ENCODE measurements around the gene DNAJC18.

Gene DNAJC18

GRCh38 chr5:139431706-139432105 lies 7.6 kb downstream of the DNAJC18 start:
- no peak overlapping the region for H3K27ac ChIP-seq
- TF ChIP-seq CTCF (conservative IDR thresholded peaks at IDR 0.05): no peak

- TF ChIP-seq CTCF (conservative IDR thresholded peaks at IDR 0.05): no peak
- H3K27ac ChIP-seq: no peak overlapping the region
These were observed 9.3 kb downstream of the DNAJC18 start for GRCh38 chr5:139430015-139430414.

GRCh38 chr5:139426203-139426885 lies 13.0 kb downstream of the DNAJC18 start:
- no peak overlapping the region for H3K27ac ChIP-seq
- no peak for TF ChIP-seq CTCF (conservative IDR thresholded peaks at IDR 0.05)

- no peak for TF ChIP-seq CTCF (conservative IDR thresholded peaks at IDR 0.05)
- H3K27ac ChIP-seq: no peak overlapping the region
These were observed 13.8 kb downstream of the DNAJC18 start for GRCh38 chr5:139425497-139425896.

- H3K27ac ChIP-seq: no peak overlapping the region
- peak; percentile 88 for TF ChIP-seq CTCF (conservative IDR thresholded peaks at IDR 0.05)
These were observed 16.9 kb downstream of the DNAJC18 start for GRCh38 chr5:139422307-139422893.

- H3K27ac ChIP-seq: no peak overlapping the region
These were observed 19.8 kb downstream of the DNAJC18 start for GRCh38 chr5:139419226-139420192.

More at GRCh38 chr5:139419226-139420192, 19.8 kb downstream of the DNAJC18 start:
- TF ChIP-seq CTCF (conservative IDR thresholded peaks at IDR 0.05): no peak

Measured in VCaP (cell line).